Measurements from ENCODE around the gene CHCHD2. TPM values are rescaled to one million over a fixed set of nuclear protein-coding genes. Genes with fewer than 3 reads are reported as not detected.
"Not testable (repeated sequence)": the region's sequence is repeated elsewhere in the genome, so short reads cannot be mapped to it uniquely, and the experiment has no call there.

Gene CHCHD2
- polyA plus RNA-seq, 3 donors, result 241 to 500 (median 412) TPM

DNA sequence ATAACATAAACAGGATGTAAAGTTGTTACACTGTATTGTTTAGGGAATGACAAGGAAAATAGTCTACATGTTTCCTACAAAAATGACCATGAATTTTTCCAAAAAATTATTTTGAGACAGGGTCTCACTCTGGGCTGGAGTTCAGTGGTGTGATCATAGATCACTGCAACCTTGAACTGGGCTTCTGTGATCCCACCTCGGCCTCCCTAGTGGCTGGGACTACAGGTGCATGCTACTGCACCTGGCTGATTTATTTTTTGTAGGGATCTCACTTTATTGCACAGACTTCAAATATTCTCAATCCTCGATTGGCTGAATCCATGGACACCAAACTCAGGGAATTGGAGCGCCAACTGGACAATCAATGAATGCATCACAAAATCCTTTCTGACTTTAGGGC, 6.6 kb downstream of the CHCHD2 start:
- 95% methylated on average over 3 of the region's 3 CpGs for WGBS (ENCODE audit: insufficient coverage)
- no peak overlapping the region for H3K27ac Mint-ChIP-seq
- TF ChIP-seq, protein P1, sequence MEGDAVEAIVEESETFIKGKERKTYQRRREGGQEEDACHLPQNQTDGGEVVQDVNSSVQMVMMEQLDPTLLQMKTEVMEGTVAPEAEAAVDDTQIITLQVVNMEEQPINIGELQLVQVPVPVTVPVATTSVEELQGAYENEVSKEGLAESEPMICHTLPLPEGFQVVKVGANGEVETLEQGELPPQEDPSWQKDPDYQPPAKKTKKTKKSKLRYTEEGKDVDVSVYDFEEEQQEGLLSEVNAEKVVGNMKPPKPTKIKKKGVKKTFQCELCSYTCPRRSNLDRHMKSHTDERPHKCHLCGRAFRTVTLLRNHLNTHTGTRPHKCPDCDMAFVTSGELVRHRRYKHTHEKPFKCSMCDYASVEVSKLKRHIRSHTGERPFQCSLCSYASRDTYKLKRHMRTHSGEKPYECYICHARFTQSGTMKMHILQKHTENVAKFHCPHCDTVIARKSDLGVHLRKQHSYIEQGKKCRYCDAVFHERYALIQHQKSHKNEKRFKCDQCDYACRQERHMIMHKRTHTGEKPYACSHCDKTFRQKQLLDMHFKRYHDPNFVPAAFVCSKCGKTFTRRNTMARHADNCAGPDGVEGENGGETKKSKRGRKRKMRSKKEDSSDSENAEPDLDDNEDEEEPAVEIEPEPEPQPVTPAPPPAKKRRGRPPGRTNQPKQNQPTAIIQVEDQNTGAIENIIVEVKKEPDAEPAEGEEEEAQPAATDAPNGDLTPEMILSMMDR (IDR thresholded peaks at IDR 0.05), result no peak
- H3K36me3 ChIP-seq (replicated peaks in 1 of 2; ENCODE audit: control insufficient read depth in 1 of 2, insufficient read depth in 2 of 2, low read length in 2 of 2), result peaks cover 49 to 60% of the 10 kb centered on the region in 2 donors
- H3K4me3 Mint-ChIP-seq, result no peak overlapping the region
- no peak overlapping the region for H3K9ac ChIP-seq (ENCODE audit: insufficient read depth, low read length, poor library complexity, severe bottlenecking)
- no peaks in the 10 kb centered on the region for H3K27me3 Mint-ChIP-seq (ENCODE audit: low read depth in 3 of 3)
- no peak for DNase-seq
- intact Hi-C loops (cut with micrococcal nuclease), result loop anchor here in 1 of 2 donors (10.0 kb wide), 1 partner anchor 1335 kb away; no protein-coding TSS in a partner anchor
- no peaks in the 10 kb centered on the region for H3K9me3 ChIP-seq (replicated peaks in 1 of 2; ENCODE audit: control insufficient read depth in 1 of 2, insufficient read depth in 1 of 2, low read length in 2 of 2)
- H4K20me1 ChIP-seq (ENCODE audit: insufficient read depth, low read length), result peaks cover 7% of the 10 kb centered on the region
- H3K27me3 ChIP-seq (ENCODE audit: control insufficient read depth in 2 of 2, insufficient read depth in 2 of 2, low read length in 2 of 2), result no peaks in the 10 kb centered on the region
- H3K4me1 Mint-ChIP-seq, result no peaks in the 10 kb centered on the region
- H3K36me3 Mint-ChIP-seq, result peaks cover 51 to 73% of the 10 kb centered on the region in 2 donors
- no peaks in the 10 kb centered on the region for H3K4me1 ChIP-seq (ENCODE audit: control insufficient read depth in 1 of 2, insufficient read depth in 2 of 2, low read length in 2 of 2)
- H3K4me2 ChIP-seq (replicated peaks; ENCODE audit: extremely low read depth, low read length, poor library complexity, severe bottlenecking), result no peak overlapping the region
- H2AFZ ChIP-seq (ENCODE audit: insufficient read depth, low read depth, low read length, poor library complexity, severe bottlenecking), result no peak overlapping the region
- peaks cover 14% of the 10 kb centered on the region for H3K79me2 ChIP-seq (ENCODE audit: insufficient read depth, low read length)
- no peaks in the 10 kb centered on the region for H3K9me3 Mint-ChIP-seq
- H3K27ac ChIP-seq (ENCODE audit: low read depth in 1 of 2, low read length in 2 of 2), result no peak overlapping the region
- H3K4me3 ChIP-seq (replicated peaks in 1 of 3; ENCODE audit: low read depth in 2 of 3, low read length in 3 of 3), result no peak overlapping the region

DNA sequence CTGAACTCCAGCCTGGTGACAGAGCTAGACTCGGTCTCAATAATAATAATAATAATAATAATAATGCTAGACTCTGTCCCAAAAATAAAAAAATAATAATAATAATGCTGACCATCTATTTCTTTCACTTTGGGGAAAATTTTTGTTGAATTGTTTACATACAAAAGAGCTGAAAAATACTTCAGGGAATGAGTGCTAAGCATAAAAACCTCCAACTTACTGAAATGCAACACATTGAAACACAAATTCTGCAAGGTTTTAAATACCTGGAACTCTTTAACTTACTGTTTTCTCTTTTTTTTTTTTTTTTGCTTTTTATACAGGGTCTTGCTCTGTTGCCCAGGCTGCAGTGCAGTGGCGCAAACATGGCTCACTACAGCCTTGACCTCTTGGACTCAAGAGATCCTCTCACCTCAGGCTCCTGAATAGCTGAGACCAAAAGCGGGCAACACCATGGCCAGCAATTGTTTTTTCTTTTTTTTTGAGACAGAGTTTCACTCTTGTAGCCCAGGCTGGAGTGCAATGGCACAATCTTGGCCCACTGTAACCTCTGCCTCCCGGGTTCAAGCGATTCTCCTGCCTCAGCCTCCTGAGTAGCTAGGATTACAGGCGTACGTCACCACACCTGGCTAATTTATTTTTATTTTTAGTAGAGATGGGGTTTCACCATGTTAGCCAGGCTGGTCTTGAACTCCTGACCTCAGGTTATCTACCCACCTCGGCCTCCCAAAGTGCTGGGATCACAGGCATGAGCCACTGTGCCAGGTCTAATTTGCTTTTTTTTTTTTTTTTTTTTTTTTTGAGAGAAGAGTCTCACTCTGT, 7.9 kb downstream of the CHCHD2 start:
- H3K79me2 ChIP-seq (ENCODE audit: insufficient read depth, low read length); H3K27me3 Mint-ChIP-seq (ENCODE audit: low read depth in 3 of 3); H3K27me3 ChIP-seq (ENCODE audit: control insufficient read depth in 2 of 2, insufficient read depth in 2 of 2, low read length in 2 of 2); H3K4me1 ChIP-seq (ENCODE audit: control insufficient read depth in 1 of 2, insufficient read depth in 2 of 2, low read length in 2 of 2); H3K4me2 ChIP-seq (replicated peaks; ENCODE audit: extremely low read depth, low read length, poor library complexity, severe bottlenecking); H3K9ac ChIP-seq (ENCODE audit: insufficient read depth, low read length, poor library complexity, severe bottlenecking); H3K4me3 ChIP-seq (replicated peaks in 1 of 3; ENCODE audit: low read depth in 2 of 3, low read length in 3 of 3); H3K27ac ChIP-seq (ENCODE audit: low read depth in 1 of 2, low read length in 2 of 2); H2AFZ ChIP-seq (ENCODE audit: insufficient read depth, low read depth, low read length, poor library complexity, severe bottlenecking); H3K27ac Mint-ChIP-seq; DNase-seq; H4K20me1 ChIP-seq (ENCODE audit: insufficient read depth, low read length); H3K4me1 Mint-ChIP-seq; H3K4me3 Mint-ChIP-seq; H3K9me3 ChIP-seq (replicated peaks in 1 of 2; ENCODE audit: control insufficient read depth in 1 of 2, insufficient read depth in 1 of 2, low read length in 2 of 2); intact Hi-C loops (cut with micrococcal nuclease); H3K9me3 Mint-ChIP-seq: not testable (repeated sequence)
- WGBS (ENCODE audit: insufficient coverage), result 90% methylated on average over 2 of the region's 8 CpGs
- peaks cover 41 to 60% of the 10 kb centered on the region in 2 donors for H3K36me3 Mint-ChIP-seq
- H3K36me3 ChIP-seq (replicated peaks in 1 of 2; ENCODE audit: control insufficient read depth in 1 of 2, insufficient read depth in 2 of 2, low read length in 2 of 2), result peaks cover 40 to 48% of the 10 kb centered on the region in 2 donors

Measured in CD14-positive monocyte (primary cell).